H9 (cell line): ENCODE results near the gene PDE6D. TPM values are rescaled to one million over a fixed set of nuclear protein-coding genes. Genes with fewer than 3 reads are reported as not detected.

ENCODE experiments used
- DNase-seq: peaks from one replicate; pipeline ENCODE4 v3.0.0-alpha.2; 2017
- H2AFZ ChIP-seq: one replicate; pipeline ENCODE4 v1.6.1; 2013; ENCODE audit warnings: mild to moderate bottlenecking, low read length, control low read depth, moderate library complexity
- H2AK5ac ChIP-seq: 2 replicates; pipeline ENCODE4 v1.6.1; 2013; ENCODE audit warnings: low read length, control low read depth, mixed read lengths; ENCODE audit not compliant: insufficient read length
- H2BK120ac ChIP-seq: one replicate; pipeline ENCODE4 v1.6.1; 2013; ENCODE audit warnings: low read depth, mild to moderate bottlenecking, low read length, control low read depth, inconsistent platforms; ENCODE audit not compliant: poor library complexity, severe bottlenecking
- H2BK12ac ChIP-seq: 2 replicates; pipeline ENCODE4 v1.6.1; 2013; ENCODE audit warnings: low read length, control low read depth, mixed read lengths, low read depth; ENCODE audit not compliant: insufficient read length
- H2BK15ac ChIP-seq: 2 replicates; pipeline ENCODE4 v1.6.1; 2013; ENCODE audit warnings: low read depth, low read length, control low read depth
- H2BK20ac ChIP-seq: one replicate; pipeline ENCODE4 v1.6.1; 2013; ENCODE audit warnings: low read depth, mild to moderate bottlenecking, low read length, control low read depth, inconsistent platforms; ENCODE audit not compliant: poor library complexity, severe bottlenecking
- H2BK5ac ChIP-seq: 2 replicates; pipeline ENCODE4 v1.6.1; 2013; ENCODE audit warnings: low read length, control low read depth, mixed read lengths; ENCODE audit not compliant: insufficient read length
- H3K14ac ChIP-seq: 2 replicates; pipeline ENCODE4 v1.6.1; 2013; ENCODE audit warnings: low read length, control low read depth; ENCODE audit not compliant: insufficient read depth
- H3K18ac ChIP-seq: 2 replicates; pipeline ENCODE4 v1.6.1; 2013; ENCODE audit warnings: low read depth, mild to moderate bottlenecking, mixed read lengths, low read length, control low read depth; ENCODE audit not compliant: insufficient read length
- H3K23ac ChIP-seq: 2 replicates; pipeline ENCODE4 v1.6.1; 2013; ENCODE audit warnings: low read length, control low read depth, mixed read lengths, low read depth; ENCODE audit not compliant: insufficient read length
- H3K23me2 ChIP-seq: 2 replicates; pipeline ENCODE4 v1.6.1; 2013; ENCODE audit warnings: low read depth, mild to moderate bottlenecking, mixed read lengths, low read length, control low read depth; ENCODE audit not compliant: insufficient read length, poor library complexity, severe bottlenecking
- H3K27ac ChIP-seq: 2 replicates; pipeline ENCODE4 v1.5.1; 2013; ENCODE audit warnings: low read length, control low read depth, mixed read lengths, low read depth; ENCODE audit not compliant: insufficient read length
- H3K27me3 ChIP-seq: 2 replicates; pipeline ENCODE4 v1.6.1; 2013; ENCODE audit warnings: low read length, control low read depth, inconsistent platforms; ENCODE audit not compliant: insufficient read depth
- H3K4ac ChIP-seq: 2 replicates; pipeline ENCODE4 v1.6.1; 2013; ENCODE audit warnings: low read depth, mild to moderate bottlenecking, control low read depth, inconsistent platforms, low read length, moderate library complexity
- H3K4me1 ChIP-seq: 2 replicates; pipeline ENCODE4 v1.6.1; 2013; ENCODE audit warnings: low read length, control low read depth, inconsistent platforms; ENCODE audit not compliant: insufficient read depth
- H3K4me2 ChIP-seq: 2 replicates; pipeline ENCODE4 v1.6.1; 2013; ENCODE audit warnings: low read length, control low read depth, mixed read lengths; ENCODE audit not compliant: insufficient read length, insufficient read depth
- H3K56ac ChIP-seq: 2 replicates; pipeline ENCODE4 v1.6.1; 2013; ENCODE audit warnings: low read depth, mild to moderate bottlenecking, mixed read lengths, low read length, control low read depth; ENCODE audit not compliant: insufficient read length
- H3K79me1 ChIP-seq: 2 replicates; pipeline ENCODE4 v1.6.1; 2013; ENCODE audit warnings: low read depth, mild to moderate bottlenecking, moderate library complexity, low read length, control low read depth, inconsistent platforms; ENCODE audit not compliant: insufficient read depth, poor library complexity, severe bottlenecking
- H3K79me2 ChIP-seq: 2 replicates; pipeline ENCODE4 v1.6.1; 2013; ENCODE audit warnings: low read length, control low read depth, inconsistent platforms; ENCODE audit not compliant: insufficient read depth
- H3K9ac ChIP-seq: 2 replicates; pipeline ENCODE4 v1.6.1; 2013; ENCODE audit warnings: low read length, control low read depth, mixed read lengths; ENCODE audit not compliant: insufficient read length; ENCODE audit errors: extremely low read depth
- H3K9me3 ChIP-seq: one replicate; pipeline ENCODE4 v1.6.1; 2013; ENCODE audit warnings: low read depth, low read length, inconsistent platforms; ENCODE audit not compliant: control insufficient read depth
- H3T11ph ChIP-seq: one replicate; pipeline ENCODE4 v1.6.1; 2013; ENCODE audit warnings: mild to moderate bottlenecking, low read length, control low read depth, inconsistent platforms
- H4K20me1 ChIP-seq: one replicate; pipeline ENCODE4 v1.6.1; 2013; ENCODE audit not compliant: control insufficient read depth, insufficient read length, insufficient read depth
- H4K5ac ChIP-seq: 2 replicates; pipeline ENCODE4 v1.6.1; 2013; ENCODE audit warnings: low read depth, mild to moderate bottlenecking, mixed read lengths, low read length, control low read depth; ENCODE audit not compliant: insufficient read length
- H4K8ac ChIP-seq: replicated peaks from 2 replicates; pipeline ENCODE4 v1.6.1; 2013; ENCODE audit warnings: low read length, control low read depth, mixed read lengths, low read depth; ENCODE audit not compliant: insufficient read length
- H4K91ac ChIP-seq: 2 replicates; pipeline ENCODE4 v1.6.1; 2013; ENCODE audit warnings: low read depth, mild to moderate bottlenecking, moderate library complexity, mixed read lengths, low read length, control low read depth; ENCODE audit not compliant: insufficient read length
- H3K27ac Mint-ChIP-seq, 3 experiments: 2 replicates in 2 of 3; 3 replicates in 1 of 3; pipeline ENCODE4 v1.8.0; 2020 to 2021; ENCODE audit warnings: mixed read lengths in 3 of 3, mild to moderate bottlenecking in 1 of 3, moderate library complexity in 1 of 3
- H3K27me3 Mint-ChIP-seq: 2 replicates; pipeline ENCODE4 v1.8.0; 2021; ENCODE audit warnings: low read depth, mild to moderate bottlenecking, moderate library complexity, mixed read lengths
- H3K36me3 Mint-ChIP-seq, 3 experiments: 2 replicates in 2 of 3; 3 replicates in 1 of 3; pipeline ENCODE4 v1.8.0; 2020 to 2021; ENCODE audit warnings: low read depth in 3 of 3, mixed read lengths in 3 of 3; ENCODE audit not compliant: insufficient read depth in 1 of 3
- H3K4me1 Mint-ChIP-seq, 2 experiments: 2 replicates each; pipeline ENCODE4 v1.8.0; 2020; ENCODE audit warnings: mixed read lengths in 2 of 2
- H3K4me3 Mint-ChIP-seq, 2 experiments: 2 replicates in 1 of 2; 3 replicates in 1 of 2; pipeline ENCODE4 v1.8.0; 2020 to 2021; ENCODE audit warnings: mild to moderate bottlenecking in 2 of 2, mixed read lengths in 2 of 2, moderate library complexity in 1 of 2
- H3K9me3 Mint-ChIP-seq, 2 experiments: 2 replicates in 1 of 2; 3 replicates in 1 of 2; pipeline ENCODE4 v1.8.0; 2020; ENCODE audit warnings: mild to moderate bottlenecking in 2 of 2, mixed read lengths in 2 of 2, moderate library complexity in 1 of 2
- WGBS: extraction: QIAGEN DNeasy Blood & Tissue Kit; methylation state at CpG from one replicate; pipeline ENCODE4 v1.1.7; 2013; ENCODE audit warnings: missing lambda C conversion rate, low lambda C conversion rate, mixed read lengths; ENCODE audit not compliant: insufficient read length; ENCODE audit errors: extremely low coverage; 5-methylcytosine and 5-hydroxymethylcytosine counted together
- total RNA-seq: library from RNA; stranded (reverse); gene quantifications from 2 replicates; pipeline ENCODE4 v1.2.1, GENCODE V29; 2021
- TF ChIP-seq, protein P1 (sequence below): fragments of 200-600 bp; sonication (generic); conservative IDR thresholded peaks from 3 replicates; pipeline ENCODE4 v1.8.0; 2021; ENCODE audit warnings: antibody characterized with exemption, mild to moderate bottlenecking

Gene PDE6D
- total RNA-seq, 1 experiment from 2014 or later, result 33.7 TPM

DNA sequence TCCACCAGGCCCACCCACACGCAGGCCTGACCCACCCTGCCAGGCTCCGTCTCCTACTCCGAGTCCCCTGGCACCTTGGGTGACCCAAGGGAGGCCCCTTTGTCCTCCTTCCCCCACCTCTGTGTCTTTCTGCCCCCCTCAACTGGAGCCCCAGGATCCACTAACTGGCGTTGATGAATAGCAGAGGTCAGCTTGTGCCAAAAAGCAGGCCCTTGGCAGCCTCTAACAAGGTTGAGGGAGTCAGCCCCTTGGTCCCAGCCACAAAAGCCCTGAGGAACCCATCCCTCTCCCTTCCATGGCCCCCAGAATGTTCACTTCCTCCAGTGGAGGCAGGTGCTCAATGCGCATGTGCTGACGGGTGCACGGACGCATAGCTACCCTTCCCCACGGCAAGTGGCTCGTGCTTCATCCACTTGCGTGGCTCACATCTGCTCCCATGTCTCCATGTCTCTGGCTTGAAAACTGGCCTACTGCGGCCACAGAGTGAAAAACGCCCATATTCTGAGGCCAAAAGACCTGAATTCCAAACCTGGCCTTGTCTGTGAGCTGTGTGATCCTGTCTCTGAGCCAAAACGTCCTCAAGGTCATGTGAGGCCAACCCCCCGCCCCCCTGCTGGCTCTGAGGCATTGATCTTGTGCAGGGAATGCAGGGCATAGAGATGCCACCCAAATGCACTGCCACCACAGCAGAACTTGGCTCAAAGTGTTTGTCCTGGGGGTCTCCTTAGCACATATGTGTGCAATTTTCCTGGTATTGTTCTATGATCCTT is 91.8 kb downstream of the PDE6D start:
- Histone ChIP-seq H2BK120ac (no peak overlapping the region), H4K5ac (no peak overlapping the region), H4K8ac (no peak overlapping the region), H3K56ac (no peak overlapping the region), H3K4me1 (peaks cover 3% of the 10 kb centered on the region; the same call in 1 of the 2 replicates), H2BK15ac (no peak overlapping the region), H3K79me2 (no peaks in the 10 kb centered on the region), H3K23ac (no peak overlapping the region), H3K4ac (no peak overlapping the region), H3K27ac (no peak overlapping the region), H3T11ph (no peak overlapping the region), H3K23me2 (peaks cover 4% of the 10 kb centered on the region), H2AK5ac (no peak overlapping the region), H4K20me1 (no peaks in the 10 kb centered on the region), H3K14ac (no peak overlapping the region), H3K79me1 (no peaks in the 10 kb centered on the region), H3K18ac (no peak overlapping the region), H2BK20ac (no peak overlapping the region), H4K91ac (no peak overlapping the region), H2BK5ac (no peak overlapping the region), H3K4me2 (no peak overlapping the region), H3K27me3 (no peaks in the 10 kb centered on the region), H3K9ac (no peak overlapping the region), H3K9me3 (no peaks in the 10 kb centered on the region), H2BK12ac (no peak overlapping the region), H2AFZ (no peak overlapping the region)
- Mint-ChIP-seq H3K27ac (no peak overlapping the region), H3K9me3 (no peaks in the 10 kb centered on the region), H3K36me3 (no peaks in the 10 kb centered on the region; a peak in 1 of 7 replicates), H3K4me1 (peaks cover 38 to 46% of the 10 kb centered on the region in 2 experiments), H3K4me3 (no peak overlapping the region; a peak in 1 of 5 replicates), H3K27me3 (no peaks in the 10 kb centered on the region; the same call in 1 of the 2 replicates)
- no CpG with 5 or more reads among the region's 15 CpGs for WGBS
- DNase-seq, result no peak
- TF ChIP-seq, protein P1, sequence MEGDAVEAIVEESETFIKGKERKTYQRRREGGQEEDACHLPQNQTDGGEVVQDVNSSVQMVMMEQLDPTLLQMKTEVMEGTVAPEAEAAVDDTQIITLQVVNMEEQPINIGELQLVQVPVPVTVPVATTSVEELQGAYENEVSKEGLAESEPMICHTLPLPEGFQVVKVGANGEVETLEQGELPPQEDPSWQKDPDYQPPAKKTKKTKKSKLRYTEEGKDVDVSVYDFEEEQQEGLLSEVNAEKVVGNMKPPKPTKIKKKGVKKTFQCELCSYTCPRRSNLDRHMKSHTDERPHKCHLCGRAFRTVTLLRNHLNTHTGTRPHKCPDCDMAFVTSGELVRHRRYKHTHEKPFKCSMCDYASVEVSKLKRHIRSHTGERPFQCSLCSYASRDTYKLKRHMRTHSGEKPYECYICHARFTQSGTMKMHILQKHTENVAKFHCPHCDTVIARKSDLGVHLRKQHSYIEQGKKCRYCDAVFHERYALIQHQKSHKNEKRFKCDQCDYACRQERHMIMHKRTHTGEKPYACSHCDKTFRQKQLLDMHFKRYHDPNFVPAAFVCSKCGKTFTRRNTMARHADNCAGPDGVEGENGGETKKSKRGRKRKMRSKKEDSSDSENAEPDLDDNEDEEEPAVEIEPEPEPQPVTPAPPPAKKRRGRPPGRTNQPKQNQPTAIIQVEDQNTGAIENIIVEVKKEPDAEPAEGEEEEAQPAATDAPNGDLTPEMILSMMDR, result no peak
